B cell (primary cell): ENCODE data around the gene NBAS. TPM values are rescaled to one million over a fixed set of nuclear protein-coding genes. Genes with fewer than 3 reads are reported as not detected.

Source experiments
- ATAC-seq: fragments of 200-7000 bp; cut with Tn5 transposase; one replicate; pipeline ENCODE4 v1.10.0; 2021; ENCODE audit warnings: low read depth, mild to moderate bottlenecking, moderate number of reproducible peaks, moderate library complexity
- CTCF ChIA-PET: fragments of 350-600 bp; sonication (Branson Sonifier 250); formaldehyde crosslinking; loops from one replicate; lab custom pipeline; 2021; ENCODE audit warnings: antibody characterized with exemption, inconsistent platforms; lab: Charles Lee
- POLR2A ChIA-PET: fragments of 350-600 bp; sonication (Branson Sonifier 250); formaldehyde crosslinking; loops from one replicate; lab custom pipeline; 2021; ENCODE audit warnings: antibody characterized with exemption; lab: Charles Lee
- DNase-seq: peaks from one replicate; pipeline ENCODE4 v3.0.0; 2013
- H2AFZ ChIP-seq: 2 replicates; pipeline ENCODE4 v1.6.1; 2012; ENCODE audit warnings: mild to moderate bottlenecking, low read depth, low read length; ENCODE audit not compliant: insufficient read depth, poor library complexity, severe bottlenecking
- H3K27ac ChIP-seq, 2 donors: 1 replicate in 1 of 2; 2 replicates in 1 of 2; pipeline ENCODE4 v1.5.1; 2012 to 2013; ENCODE audit warnings: low read length in 2 of 2, mild to moderate bottlenecking in 2 of 2, moderate library complexity in 1 of 2
- H3K27me3 ChIP-seq, 4 experiments: fragments of 200-600 bp in 1 of 4; sonication (generic) in 1 of 4; replicated peaks in 1 of 4; 1 replicate in 2 of 4; 2 replicates in 2 of 4; pipeline versions ENCODE4 v1.6.1 to v1.7.0; 2013 to 2016; ENCODE audit warnings: low read length in 3 of 4, mild to moderate bottlenecking in 2 of 4, mixed read lengths in 1 of 4, moderate library complexity in 1 of 4; ENCODE audit not compliant: insufficient read depth in 4 of 4, control insufficient read depth in 3 of 4; ENCODE audit errors: control extremely low read depth in 1 of 4
- H3K36me3 ChIP-seq, 2 experiments: replicated peaks in 1 of 2; 1 replicate in 1 of 2; 2 replicates in 1 of 2; pipeline versions ENCODE4 v1.6.1 to v1.7.1; 2013; ENCODE audit warnings: low read length in 1 of 2; ENCODE audit not compliant: insufficient read depth in 2 of 2, control insufficient read depth in 1 of 2; ENCODE audit errors: control extremely low read depth in 1 of 2, extremely low read depth in 1 of 2
- H3K4me1 ChIP-seq, 2 donors: fragments of 200-600 bp in 1 of 2; sonication (generic) in 1 of 2; 1 replicate in 1 of 2; 2 replicates in 1 of 2; pipeline versions ENCODE4 v1.5.1 to v1.6.1; 2013 to 2017; ENCODE audit warnings: low read length in 2 of 2; ENCODE audit not compliant: control insufficient read depth in 2 of 2, insufficient read depth in 2 of 2
- H3K4me2 ChIP-seq: replicated peaks from 2 replicates; pipeline ENCODE3; 2012; ENCODE audit warnings: mild to moderate bottlenecking, low read depth, low read length; ENCODE audit not compliant: poor library complexity, severe bottlenecking
- H3K4me3 ChIP-seq, 5 experiments: fragments of 200-600 bp in 1 of 5; sonication (generic) in 1 of 5; 1 replicate in 3 of 5; 2 replicates in 2 of 5; pipeline versions ENCODE4 v1.5.1 to v1.7.0; 2011 to 2016; ENCODE audit warnings: low read length in 4 of 5, mild to moderate bottlenecking in 4 of 5, low read depth in 2 of 5, control low read depth in 1 of 5, moderate library complexity in 1 of 5; ENCODE audit not compliant: insufficient read depth in 1 of 5; ENCODE audit errors: control extremely low read depth in 1 of 5, extremely low read depth in 1 of 5
- H3K79me2 ChIP-seq: fragments of 200-600 bp; sonication (generic); one replicate; pipeline ENCODE4 v1.6.0; 2016; ENCODE audit warnings: low read length; ENCODE audit not compliant: control insufficient read depth, insufficient read depth
- H3K9ac ChIP-seq: fragments of 200-600 bp; sonication (generic); 2 replicates; pipeline ENCODE4 v1.6.1; 2017; ENCODE audit warnings: mild to moderate bottlenecking, low read length, moderate library complexity
- H3K9me3 ChIP-seq, 3 donors: one replicate each; pipeline versions ENCODE4 v1.6.1 to v1.7.1; 2013; ENCODE audit warnings: low read length in 2 of 3; ENCODE audit not compliant: control insufficient read depth in 2 of 3, insufficient read depth in 1 of 3; ENCODE audit errors: control extremely low read depth in 1 of 3
- H4K20me1 ChIP-seq: 2 replicates; pipeline ENCODE4 v1.6.0; 2012; ENCODE audit warnings: mild to moderate bottlenecking, low read length; ENCODE audit not compliant: insufficient read depth, control insufficient read depth, poor library complexity, severe bottlenecking
- H3K27ac Mint-ChIP-seq: one replicate; pipeline ENCODE4 v1.8.0; 2021; ENCODE audit warnings: mixed read lengths
- H3K27me3 Mint-ChIP-seq: one replicate; pipeline ENCODE4 v1.8.0; 2021; ENCODE audit warnings: mixed read lengths
- H3K4me1 Mint-ChIP-seq: one replicate; pipeline ENCODE4 v1.8.0; 2021; ENCODE audit warnings: mixed read lengths
- H3K4me3 Mint-ChIP-seq: one replicate; pipeline ENCODE4 v1.8.0; 2021; ENCODE audit warnings: mixed read lengths
- H3K9me3 Mint-ChIP-seq: one replicate; pipeline ENCODE4 v1.8.0; 2022; ENCODE audit warnings: mixed read lengths; ENCODE audit not compliant: insufficient read depth
- CTCF ChIP-seq: fragments of 200-600 bp; IDR thresholded peaks from one replicate; pipeline ENCODE4 v1.8.0; 2022; ENCODE audit warnings: antibody characterized with exemption, mild to moderate bottlenecking
- EZH2 ChIP-seq: IDR thresholded peaks from 2 replicates; pipeline ENCODE4 v1.6.1; 2012; ENCODE audit warnings: borderline replicate concordance, low read depth, mild to moderate bottlenecking, moderate library complexity, low read length; ENCODE audit not compliant: insufficient read depth, poor library complexity, severe bottlenecking
- WGBS: methylation state at CpG from one replicate; pipeline ENCODE4 v1.1.5; 2013; ENCODE audit warnings: missing lambda C conversion rate; ENCODE audit not compliant: insufficient coverage; 5-methylcytosine and 5-hydroxymethylcytosine counted together
- intact Hi-C: fragments of 100-400 bp; cut with micrococcal nuclease; formaldehyde crosslinking; loops from one replicate; pipeline ENCODE4 v1.10.0; 2022
- polyA plus RNA-seq: library from polyadenylated mRNA; depleted of rRNA; stranded (reverse); fragments of >200 nt; gene quantifications from 2 replicates; pipeline ENCODE4 v1.2.3, GENCODE V29; 2012
- total RNA-seq, 2 donors: library from RNA; stranded (reverse); fragments of 120-200 nt in 1 of 2; gene quantifications; 1 replicate in 1 of 2; 2 replicates in 1 of 2; pipeline versions ENCODE4 v1.2.3 to v1.2.4, GENCODE V29; 2013 to 2022

NBAS gene
- total and polyA plus RNA-seq, 2 donors (not counting 1 experiment from before 2014, with no cell fraction given) = 10.6 to 37.3 TPM

DNA sequence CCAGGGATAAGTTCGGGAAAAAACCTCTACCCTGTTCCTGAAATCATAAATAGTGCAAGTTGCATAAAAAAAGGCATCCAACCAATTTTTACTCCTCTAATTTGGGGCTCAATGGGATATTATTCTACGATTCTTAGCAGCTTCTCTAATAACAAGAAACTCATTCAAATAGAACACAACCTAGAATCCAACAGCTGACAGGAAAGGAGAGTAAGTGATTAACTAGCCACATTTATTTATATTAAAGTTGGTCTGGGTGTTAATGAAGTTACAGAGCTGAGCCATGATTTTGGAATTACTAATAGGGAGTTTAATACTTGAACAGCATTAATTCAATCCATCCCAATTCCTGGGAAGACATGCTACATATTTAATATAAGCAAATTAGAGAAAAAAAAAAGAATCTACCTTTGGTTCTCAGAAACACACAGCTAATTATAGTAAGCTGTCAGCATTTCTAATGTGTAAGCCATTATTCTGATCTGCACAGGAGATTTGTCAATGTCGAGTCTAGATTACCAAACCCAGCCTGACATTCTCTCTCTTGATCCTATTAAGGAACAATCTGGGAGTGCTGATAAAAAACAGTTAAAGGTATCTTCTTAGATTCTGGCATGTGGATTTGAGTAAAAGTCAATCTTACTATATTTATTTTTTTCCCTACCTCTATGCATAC is 267.7 kb downstream of the NBAS start:
- TF ChIP-seq CTCF (no peak), EZH2 (no peak)
- Histone ChIP-seq H3K27ac (no peak overlapping the region), H3K9me3 (no peaks in the 10 kb centered on the region), H3K4me2 (no peak overlapping the region), H3K9ac (no peak overlapping the region), H3K79me2 (no peaks in the 10 kb centered on the region), H3K36me3 (peaks cover 0 to 41% of the 10 kb centered on the region in 2 experiments), H3K27me3 (no peaks in the 10 kb centered on the region), H3K4me3 (no peak overlapping the region), H2AFZ (no peak overlapping the region), H3K4me1 (no peaks in the 10 kb centered on the region), H4K20me1 (no peaks in the 10 kb centered on the region)
- DNase-seq (no peak), ATAC-seq (no peak)
- Mint-ChIP-seq H3K27me3 (no peaks in the 10 kb centered on the region), H3K4me3 (no peak overlapping the region), H3K9me3 (no peaks in the 10 kb centered on the region), H3K27ac (no peak overlapping the region), H3K4me1 (no peaks in the 10 kb centered on the region)
- POLR2A ChIA-PET = no interaction called here
- WGBS = no CpG with 5 or more reads among the region's 3 CpGs
- intact Hi-C loops = no loop called here
- CTCF ChIA-PET = no interaction called here

GRCh38 chr2:15287447-15288184 is 273.5 kb downstream of the NBAS start:
- intact Hi-C loops = no loop called here
- Histone ChIP-seq H3K4me3 (no peak overlapping the region), H3K27ac (no peak overlapping the region), H3K9me3 (no peaks in the 10 kb centered on the region), H3K79me2 (no peaks in the 10 kb centered on the region), H3K36me3 (peaks cover 0 to 58% of the 10 kb centered on the region in 2 experiments), H4K20me1 (no peaks in the 10 kb centered on the region), H3K27me3 (no peaks in the 10 kb centered on the region), H2AFZ (no peak overlapping the region), H3K4me2 (no peak overlapping the region), H3K4me1 (no peaks in the 10 kb centered on the region), H3K9ac (no peak overlapping the region)
- CTCF ChIA-PET = no interaction called here
- Mint-ChIP-seq H3K9me3 (no peaks in the 10 kb centered on the region), H3K4me1 (no peaks in the 10 kb centered on the region), H3K27me3 (no peaks in the 10 kb centered on the region), H3K4me3 (no peak overlapping the region), H3K27ac (no peak overlapping the region)
- over 99% methylated on average over 19 of the region's 26 CpGs for WGBS
- no peak for ATAC-seq
- DNase-seq = no peak
- no peak for TF ChIP-seq CTCF
- POLR2A ChIA-PET = no interaction called here
